Measurements from ENCODE around the gene PLEKHM1. TPM values are rescaled to one million over a fixed set of nuclear protein-coding genes. Genes with fewer than 3 reads are reported as not detected.

Gene PLEKHM1
- polyA plus RNA-seq, 3 donors, result 12.8 to 41.5 (median 15.0) TPM

GRCh38 chr17:45433159-45433535, 57.4 kb downstream of the PLEKHM1 start:
- Histone ChIP-seq H3K27ac (ENCODE audit: low read depth in 1 of 2, low read length in 2 of 2) (peak overlapping the region; percentile 48 to 82), H3K4me1 (ENCODE audit: control insufficient read depth in 1 of 2, insufficient read depth in 2 of 2, low read length in 2 of 2) (peaks cover 44 to 51% of the 10 kb centered on the region in 2 donors), H2AFZ (ENCODE audit: insufficient read depth, low read depth, low read length, poor library complexity, severe bottlenecking) (peak overlapping the region; percentile 21), H3K9ac (ENCODE audit: insufficient read depth, low read length, poor library complexity, severe bottlenecking) (peak overlapping the region; percentile 73), H3K4me2 (replicated peaks; ENCODE audit: extremely low read depth, low read length, poor library complexity, severe bottlenecking) (peak overlapping the region; percentile 98), H3K9me3 (replicated peaks in 1 of 2; ENCODE audit: control insufficient read depth in 1 of 2, insufficient read depth in 1 of 2, low read length in 2 of 2) (no peaks in the 10 kb centered on the region), H3K79me2 (ENCODE audit: insufficient read depth, low read length) (peaks cover 23% of the 10 kb centered on the region), H3K36me3 (replicated peaks in 1 of 2; ENCODE audit: control insufficient read depth in 1 of 2, insufficient read depth in 2 of 2, low read length in 2 of 2) (peaks cover 29 to 32% of the 10 kb centered on the region in 2 donors), H4K20me1 (ENCODE audit: insufficient read depth, low read length) (peaks cover 59% of the 10 kb centered on the region), H3K4me3 (replicated peaks in 1 of 3; ENCODE audit: low read depth in 2 of 3, low read length in 3 of 3) (peak overlapping the region; percentile 86 to 97 (median 87)), H3K27me3 (ENCODE audit: control insufficient read depth in 2 of 2, insufficient read depth in 2 of 2, low read length in 2 of 2) (no peaks in the 10 kb centered on the region)
- peaks cover 41 to 53% of the 10 kb centered on the region in 2 donors for H3K36me3 Mint-ChIP-seq
- peak overlapping the region; percentile 72 to 76 for H3K4me3 Mint-ChIP-seq
- peak overlapping the region in 6 of 7 donors; percentile 35 to 86 (median 76) for H3K27ac Mint-ChIP-seq
- DNase-seq, result peak in 2 of 3 donors; percentile 16 to 22
- H3K9me3 Mint-ChIP-seq, result no peaks in the 10 kb centered on the region
- H3K27me3 Mint-ChIP-seq (ENCODE audit: low read depth in 3 of 3), result peaks cover 0 to 1% (median 0%) of the 10 kb centered on the region in 3 donors
- WGBS (ENCODE audit: insufficient coverage), result no CpG with 5 or more reads among the region's 4 CpGs
- peaks cover 41% of the 10 kb centered on the region for H3K4me1 Mint-ChIP-seq
- no peak for TF ChIP-seq CTCF (IDR thresholded peaks at IDR 0.05)
- intact Hi-C loops (cut with micrococcal nuclease), result no loop called here

- peaks cover 23% of the 10 kb centered on the region for H3K79me2 ChIP-seq (ENCODE audit: insufficient read depth, low read length)
Observed at GRCh38 chr17:45432405-45433158, 57.9 kb downstream of the PLEKHM1 start, which contains the start of gene ARHGAP27. Gene ARHGAP27, minus strand, starts transcription at chr17:45432870. Its CDS starts 2,591 bp downstream, at chr17:45430279.

More at GRCh38 chr17:45432405-45433158, 57.9 kb downstream of the PLEKHM1 start, which contains the start of gene ARHGAP27:
- H3K27ac ChIP-seq (ENCODE audit: low read depth in 1 of 2, low read length in 2 of 2), result peak within 1 kb of the TSS; percentile 66 to 82
- H3K9me3 ChIP-seq (replicated peaks in 1 of 2; ENCODE audit: control insufficient read depth in 1 of 2, insufficient read depth in 1 of 2, low read length in 2 of 2), result no peaks in the 10 kb centered on the region
- peaks cover 47% of the 10 kb centered on the region for H3K4me1 Mint-ChIP-seq
- peaks cover 65% of the 10 kb centered on the region for H4K20me1 ChIP-seq (ENCODE audit: insufficient read depth, low read length)
- H3K9me3 Mint-ChIP-seq, result no peaks in the 10 kb centered on the region
- WGBS (ENCODE audit: insufficient coverage), result under 1% methylated on average over 39 of the region's 66 CpGs
- H3K27me3 ChIP-seq (ENCODE audit: control insufficient read depth in 2 of 2, insufficient read depth in 2 of 2, low read length in 2 of 2), result no peaks in the 10 kb centered on the region
- H3K4me3 Mint-ChIP-seq, result peak within 1 kb of the TSS; percentile 87 to 93
- peak; percentile 48 to 75 (median 72) for DNase-seq
- H3K4me3 ChIP-seq (replicated peaks in 1 of 3; ENCODE audit: low read depth in 2 of 3, low read length in 3 of 3), result peak within 1 kb of the TSS; percentile 86 to 97 (median 87)
- peak within 1 kb of the TSS; percentile 68 for H2AFZ ChIP-seq (ENCODE audit: insufficient read depth, low read depth, low read length, poor library complexity, severe bottlenecking)
- peaks cover 50 to 57% of the 10 kb centered on the region in 2 donors for H3K4me1 ChIP-seq (ENCODE audit: control insufficient read depth in 1 of 2, insufficient read depth in 2 of 2, low read length in 2 of 2)
- no peak for TF ChIP-seq CTCF (IDR thresholded peaks at IDR 0.05)
- H3K9ac ChIP-seq (ENCODE audit: insufficient read depth, low read length, poor library complexity, severe bottlenecking), result peak within 1 kb of the TSS; percentile 73
- peak within 1 kb of the TSS; percentile 63 to 86 (median 81) for H3K27ac Mint-ChIP-seq
- H3K36me3 Mint-ChIP-seq, result peaks cover 37 to 50% of the 10 kb centered on the region in 2 donors
- H3K4me2 ChIP-seq (replicated peaks; ENCODE audit: extremely low read depth, low read length, poor library complexity, severe bottlenecking), result peak within 1 kb of the TSS; percentile 98
- peaks cover 24 to 27% of the 10 kb centered on the region in 2 donors for H3K36me3 ChIP-seq (replicated peaks in 1 of 2; ENCODE audit: control insufficient read depth in 1 of 2, insufficient read depth in 2 of 2, low read length in 2 of 2)
- intact Hi-C loops (cut with micrococcal nuclease), result no loop called here
- H3K27me3 Mint-ChIP-seq (ENCODE audit: low read depth in 3 of 3), result peaks cover 0 to 1% (median 0%) of the 10 kb centered on the region in 3 donors

All from CD14-positive monocyte (primary cell).